ENCODE data around the gene PPA2.

PPA2 gene

GRCh38 chr4:105386012-105386411 lies 87.8 kb downstream of the PPA2 start:
- DNase-seq = no peak

DNA sequence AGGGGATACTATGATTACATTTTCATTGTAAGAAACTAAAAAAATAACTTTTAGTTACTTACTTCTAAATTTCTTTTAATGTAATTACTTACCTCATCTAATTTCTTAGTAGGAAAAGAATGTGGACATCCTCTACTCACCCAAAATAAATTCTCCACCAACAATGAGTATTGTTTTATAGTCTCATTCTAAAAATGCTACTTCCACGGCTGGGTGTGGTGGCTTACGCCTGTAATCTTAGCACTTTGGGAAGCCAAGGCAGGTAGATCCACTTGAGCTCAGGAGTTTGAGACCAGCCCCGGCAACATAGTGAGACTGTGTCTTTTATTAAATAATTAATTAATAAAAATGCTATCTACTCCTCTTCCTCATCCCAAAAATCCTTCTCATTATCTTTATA lies 99.8 kb downstream of the PPA2 start:
- DNase-seq = no peak

DNA sequence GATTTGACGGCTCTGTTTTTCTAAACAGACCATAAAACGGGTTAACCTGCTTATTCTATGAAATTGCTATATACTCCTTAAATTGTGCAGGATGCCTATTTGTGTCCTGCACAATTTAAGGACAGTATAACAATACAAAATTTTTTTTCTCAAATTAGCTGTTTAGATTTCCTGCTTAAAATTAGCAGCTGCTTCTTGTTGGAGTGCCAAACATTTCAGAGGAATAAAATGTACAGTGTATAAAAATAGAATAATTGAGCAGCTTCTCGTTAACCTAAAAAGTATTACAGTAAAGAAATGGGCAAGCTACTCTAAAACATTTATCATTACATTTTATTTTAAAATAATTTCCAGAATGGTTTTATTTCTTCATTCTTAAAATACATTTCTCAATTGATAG lies 100.5 kb downstream of the PPA2 start:
- no peak for DNase-seq

GRCh38 chr4:105369988-105370387 lies 103.9 kb downstream of the PPA2 start:
- no peak for DNase-seq

- no peak for DNase-seq
These were observed 112.8 kb downstream of the PPA2 start for GRCh38 chr4:105361053-105361452.

GRCh38 chr4:105357258-105357980 lies 116.4 kb downstream of the PPA2 start:
- DNase-seq = no peak

- DNase-seq = no peak
These were observed 117.7 kb downstream of the PPA2 start for GRCh38 chr4:105356194-105356593.

DNA sequence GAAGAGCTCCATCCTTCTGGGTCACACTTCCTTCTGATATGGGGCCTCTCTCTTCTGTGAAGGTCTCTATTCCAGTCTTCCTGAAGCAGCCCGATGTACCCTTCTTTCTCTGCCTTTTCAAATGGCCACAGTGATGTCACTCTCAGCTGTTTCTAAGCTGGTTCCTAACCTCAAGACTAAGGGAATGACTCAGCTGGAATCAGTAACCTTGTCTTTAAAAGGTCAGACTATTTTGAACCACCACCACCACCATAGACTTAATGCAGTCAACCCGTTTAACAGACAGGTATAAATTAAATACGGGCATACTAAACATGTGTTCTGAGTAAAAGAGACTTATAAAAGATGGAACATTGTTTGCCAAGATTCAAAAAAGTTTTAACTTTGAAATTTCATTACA lies 121.0 kb downstream of the PPA2 start:
- no peak for DNase-seq

- DNase-seq = no peak
These were observed 122.0 kb downstream of the PPA2 start for GRCh38 chr4:105351861-105352260.

- DNase-seq = no peak
These were observed 122.9 kb downstream of the PPA2 start for GRCh38 chr4:105350859-105351490.

DNA sequence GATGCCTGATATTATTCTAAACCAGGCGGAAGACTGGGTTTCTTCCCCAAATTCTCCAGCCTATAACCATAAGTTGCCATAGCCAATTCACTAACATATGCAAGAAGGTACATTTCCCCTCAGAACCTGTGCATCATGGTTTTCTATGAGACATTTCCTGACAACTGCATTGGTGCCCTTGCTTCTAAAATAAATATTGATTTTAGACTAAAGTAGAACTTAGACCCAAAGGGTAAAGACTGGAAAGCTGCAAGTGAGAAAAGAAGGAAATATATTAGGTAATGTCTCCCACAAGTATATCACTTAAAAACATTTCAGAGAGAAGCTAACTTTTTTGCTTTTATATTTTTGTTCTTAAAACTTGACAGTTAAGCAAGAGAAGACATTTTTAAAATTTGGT lies 125.1 kb downstream of the PPA2 start:
- no peak for DNase-seq

GRCh38 chr4:105346869-105347268 lies 127.0 kb downstream of the PPA2 start:
- DNase-seq = no peak

DNA sequence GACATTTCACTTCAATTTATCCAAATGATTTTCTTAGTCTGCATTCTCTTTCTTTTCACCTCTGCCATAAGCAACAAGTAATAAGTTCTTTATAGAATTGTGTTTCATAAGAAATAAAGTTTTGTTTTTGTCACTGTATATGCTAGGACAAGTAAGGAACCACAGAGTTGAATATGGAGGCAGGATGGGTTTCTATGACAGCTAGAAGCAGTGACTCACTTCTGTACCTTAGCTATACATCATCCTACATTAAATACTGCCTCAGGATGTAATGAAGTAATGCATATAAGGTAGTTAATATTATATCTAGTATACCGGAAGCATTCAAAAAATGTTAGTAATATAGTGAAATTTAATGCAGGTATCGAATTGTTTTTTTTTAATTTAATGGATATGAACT lies 128.0 kb downstream of the PPA2 start:
- DNase-seq = no peak

- DNase-seq = no peak
These were observed 128.5 kb downstream of the PPA2 start for GRCh38 chr4:105345358-105345757.

DNA sequence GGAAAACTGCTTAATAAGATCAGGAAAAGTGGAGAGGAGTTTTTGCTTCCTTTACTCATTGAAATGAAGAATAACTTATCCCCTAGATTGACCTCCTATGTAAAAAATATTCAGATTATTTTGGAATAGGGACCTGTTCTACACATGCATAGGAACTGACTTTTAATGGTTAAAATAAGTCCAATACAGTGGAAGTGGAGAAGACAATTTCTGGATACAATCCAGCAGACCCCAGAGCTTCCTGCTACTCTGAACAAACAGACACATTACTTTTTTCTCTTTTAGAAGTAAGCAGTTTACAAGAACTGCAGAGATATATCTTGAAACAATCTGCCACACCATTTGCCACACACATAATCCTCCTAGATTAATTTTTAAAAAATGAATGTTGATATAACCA lies 129.7 kb downstream of the PPA2 start:
- DNase-seq = no peak

GRCh38 chr4:105343146-105343931 lies 130.5 kb downstream of the PPA2 start:
- no peak for DNase-seq

- no peak for DNase-seq
These were observed 144.8 kb downstream of the PPA2 start for GRCh38 chr4:105329081-105329480.

GRCh38 chr4:105327956-105328355 lies 145.9 kb downstream of the PPA2 start:
- no peak for DNase-seq

GRCh38 chr4:105327222-105327621 lies 146.6 kb downstream of the PPA2 start:
- DNase-seq = no peak
